Esophagus squamous epithelium (tissue), 5 donors: ENCODE data around the gene TCIRG1. TPM values are rescaled to one million over a fixed set of nuclear protein-coding genes. Genes with fewer than 3 reads are reported as not detected.
A peak's percentile ranks its signal among the peaks of the same experiment; 100 is the strongest.

ENCODE experiments used
- DNase-seq: peaks from one replicate; lab custom pipeline; 2025; lab: John Stamatoyannopoulos, UW
- H3K27ac ChIP-seq, 4 donors: fragments of 200-600 bp; sonication (generic); one replicate each; pipeline ENCODE4 v1.5.1; 2016 to 2019; ENCODE audit warnings: mild to moderate bottlenecking in 1 of 4
- H3K27me3 ChIP-seq, 4 donors: fragments of 200-600 bp; sonication (generic); 1 replicate in 3 of 4; 2 replicates in 1 of 4; pipeline versions ENCODE4 v1.5.1 to v1.6.0; 2017 to 2021; ENCODE audit warnings: antibody characterized with exemption in 1 of 4
- H3K36me3 ChIP-seq, 3 donors: fragments of 200-600 bp; sonication (generic); one replicate each; pipeline ENCODE4 v1.5.1; 2016 to 2019
- H3K4me1 ChIP-seq, 3 donors: fragments of 200-600 bp; sonication (generic); one replicate each; pipeline ENCODE4 v1.5.1; 2017 to 2019
- H3K4me3 ChIP-seq, 4 donors: fragments of 200-600 bp; sonication (generic); 1 replicate in 3 of 4; 2 replicates in 1 of 4; pipeline ENCODE4 v1.5.1; 2016 to 2019; ENCODE audit warnings: mild to moderate bottlenecking in 2 of 4, moderate library complexity in 1 of 4
- H3K9me3 ChIP-seq, 3 donors: fragments of 200-600 bp; sonication (generic); one replicate each; pipeline ENCODE4 v1.5.1; 2016 to 2019
- POLR2A ChIP-seq, 4 donors: fragments of 450-650 bp; IDR thresholded peaks; one replicate each; pipeline ENCODE4 v1.6.1; 2017; ENCODE audit warnings: antibody characterized with exemption in 4 of 4, mild to moderate bottlenecking in 4 of 4, moderate library complexity in 3 of 4
- WGBS, 2 donors: methylation state at CpG; one replicate each; pipeline ENCODE4 v1.1.5; 2018; 5-methylcytosine and 5-hydroxymethylcytosine counted together
- intact Hi-C: fragments of 100-400 bp; cut with DNase I; formaldehyde crosslinking; loops from one replicate; pipeline ENCODE4 v1.15.0; 2022
- total RNA-seq, 4 donors: library from RNA; depleted of rRNA; stranded (reverse); fragments of >200 nt; gene quantifications; one replicate each; pipeline ENCODE4 v1.1.0, GENCODE V29; 2016
- TF ChIP-seq, protein P1 (sequence below), 6 experiments: fragments of 450-650 bp in 4 of 6; fragments of 200-600 bp in 2 of 6; sonication (generic) in 2 of 6; IDR thresholded peaks; one replicate each; pipeline ENCODE4 v1.5.1; 2016 to 2019; ENCODE audit warnings: antibody characterized with exemption in 6 of 6, mild to moderate bottlenecking in 4 of 6, moderate library complexity in 4 of 6
- donor health status: DM: yes; HTN: yes; CAD: no.

TCIRG1 gene
- total RNA-seq, 4 donors from 2014 or later = 46.6 to 70.5 (median 63.5) TPM

DNA sequence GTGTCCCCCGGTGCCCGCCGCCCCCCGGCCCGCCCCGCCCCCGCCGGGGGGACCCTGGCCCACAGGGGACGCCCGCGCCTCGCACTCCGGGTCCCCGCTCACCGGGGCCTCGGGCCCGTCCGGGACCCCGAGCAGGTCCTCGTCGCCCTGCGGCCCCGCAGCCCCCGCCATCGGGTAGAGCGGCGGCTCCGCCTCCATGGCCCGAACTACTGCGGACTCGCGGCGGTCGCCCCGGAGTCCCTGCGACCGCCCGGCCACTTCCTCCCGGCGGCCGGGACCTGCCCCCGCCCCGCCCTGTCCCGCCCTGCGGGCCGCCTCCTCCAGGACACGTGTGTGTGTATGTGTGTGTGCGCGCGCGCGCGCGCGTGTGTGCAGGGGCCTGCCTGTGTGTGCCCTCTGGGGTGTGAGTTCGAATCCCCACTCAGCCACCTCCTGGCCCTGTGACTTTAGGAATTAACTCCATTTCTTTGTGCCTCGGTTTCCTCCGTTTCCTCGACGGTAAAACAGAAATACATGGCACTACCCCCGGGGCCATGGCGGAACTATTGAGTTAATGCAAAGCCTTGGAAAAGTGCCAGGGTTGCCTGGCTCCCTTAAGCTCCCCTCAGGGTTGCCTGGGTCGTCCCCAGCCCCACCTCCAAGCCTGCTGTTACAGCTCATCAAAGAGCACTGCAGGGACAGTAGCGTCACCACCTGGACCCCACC, 34.8 kb upstream of the TCIRG1 start, which contains the start of gene UNC93B1:
Gene UNC93B1 (minus strand): TSS at position 252 of the 705 bp plus-strand sequence. CDS start 54 bp downstream, at position 198.
- Histone ChIP-seq H3K4me1 (peaks cover 10 to 41% (median 22%) of the 10 kb centered on the region in 3 donors), H3K27ac (peak within 1 kb of the TSS; percentile 43 to 91 (median 85)), H3K36me3 (peaks cover 0 to 5% (median 0%) of the 10 kb centered on the region in 3 donors), H3K27me3 (no peaks in the 10 kb centered on the region), H3K9me3 (no peaks in the 10 kb centered on the region), H3K4me3 (peak within 1 kb of the TSS; percentile 60 to 94 (median 81))
- peak; percentile 74 for DNase-seq
- WGBS, 2 donors = 3 to 15% methylated on average over 7 to 15 of the region's 64 CpGs
- intact Hi-C loops = loop anchor here (10.0 kb wide), 1 partner anchor 211 kb away; the partner anchor contains the start of gene KMT5B
- TF ChIP-seq, protein P1, sequence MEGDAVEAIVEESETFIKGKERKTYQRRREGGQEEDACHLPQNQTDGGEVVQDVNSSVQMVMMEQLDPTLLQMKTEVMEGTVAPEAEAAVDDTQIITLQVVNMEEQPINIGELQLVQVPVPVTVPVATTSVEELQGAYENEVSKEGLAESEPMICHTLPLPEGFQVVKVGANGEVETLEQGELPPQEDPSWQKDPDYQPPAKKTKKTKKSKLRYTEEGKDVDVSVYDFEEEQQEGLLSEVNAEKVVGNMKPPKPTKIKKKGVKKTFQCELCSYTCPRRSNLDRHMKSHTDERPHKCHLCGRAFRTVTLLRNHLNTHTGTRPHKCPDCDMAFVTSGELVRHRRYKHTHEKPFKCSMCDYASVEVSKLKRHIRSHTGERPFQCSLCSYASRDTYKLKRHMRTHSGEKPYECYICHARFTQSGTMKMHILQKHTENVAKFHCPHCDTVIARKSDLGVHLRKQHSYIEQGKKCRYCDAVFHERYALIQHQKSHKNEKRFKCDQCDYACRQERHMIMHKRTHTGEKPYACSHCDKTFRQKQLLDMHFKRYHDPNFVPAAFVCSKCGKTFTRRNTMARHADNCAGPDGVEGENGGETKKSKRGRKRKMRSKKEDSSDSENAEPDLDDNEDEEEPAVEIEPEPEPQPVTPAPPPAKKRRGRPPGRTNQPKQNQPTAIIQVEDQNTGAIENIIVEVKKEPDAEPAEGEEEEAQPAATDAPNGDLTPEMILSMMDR (IDR thresholded peaks at IDR 0.05) = peak in 1 of 6 experiments; percentile 5
- peak in 3 of 4 donors; percentile 50 to 80 (median 72) for TF ChIP-seq POLR2A (IDR thresholded peaks at IDR 0.05)

DNA sequence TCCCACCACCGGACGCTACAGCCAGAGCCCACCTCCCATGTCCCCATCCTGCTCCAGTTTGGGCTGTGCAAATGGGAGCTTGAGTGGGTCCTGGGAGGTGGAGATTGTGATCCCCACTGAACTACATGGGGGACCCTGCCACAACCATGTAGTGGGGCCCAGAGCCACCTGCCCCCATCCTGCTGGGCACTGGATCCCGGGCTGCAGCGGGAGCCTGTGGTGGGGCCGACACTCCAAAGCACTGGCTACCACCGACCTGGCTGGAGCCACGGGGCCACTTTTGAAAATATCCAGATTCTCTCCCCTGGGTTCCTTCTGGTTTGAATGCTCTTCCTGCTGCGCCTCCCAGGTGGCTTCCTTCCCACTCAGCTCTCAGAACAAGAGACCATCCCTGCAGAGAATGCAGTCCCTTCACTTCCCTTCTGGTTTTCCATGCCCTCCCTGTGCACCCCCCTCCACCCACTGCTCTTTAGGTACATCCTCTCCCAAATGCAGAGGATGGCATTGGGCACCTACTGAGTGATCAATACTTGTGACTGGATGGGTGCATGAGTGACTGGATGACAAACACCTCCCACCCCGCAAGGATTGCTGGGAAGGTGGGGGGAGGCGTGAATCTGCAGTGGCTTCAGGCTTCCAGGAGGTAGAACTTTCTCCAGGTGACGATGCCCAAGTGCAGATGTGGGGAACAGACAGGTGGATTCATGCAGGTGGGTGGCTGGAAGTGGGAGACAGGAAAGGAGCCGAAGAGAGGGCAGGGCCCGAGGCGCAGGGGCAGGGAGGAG, 34.1 kb upstream of the TCIRG1 start:
- WGBS, 2 donors = 70 to 80% methylated on average over 10 of the region's 14 CpGs
- peak overlapping the region in 1 of 4 donors; percentile 91 for H3K27ac ChIP-seq
- no peak for TF ChIP-seq POLR2A (IDR thresholded peaks at IDR 0.05)
- TF ChIP-seq, protein P1 (IDR thresholded peaks at IDR 0.05) = no peak

DNA sequence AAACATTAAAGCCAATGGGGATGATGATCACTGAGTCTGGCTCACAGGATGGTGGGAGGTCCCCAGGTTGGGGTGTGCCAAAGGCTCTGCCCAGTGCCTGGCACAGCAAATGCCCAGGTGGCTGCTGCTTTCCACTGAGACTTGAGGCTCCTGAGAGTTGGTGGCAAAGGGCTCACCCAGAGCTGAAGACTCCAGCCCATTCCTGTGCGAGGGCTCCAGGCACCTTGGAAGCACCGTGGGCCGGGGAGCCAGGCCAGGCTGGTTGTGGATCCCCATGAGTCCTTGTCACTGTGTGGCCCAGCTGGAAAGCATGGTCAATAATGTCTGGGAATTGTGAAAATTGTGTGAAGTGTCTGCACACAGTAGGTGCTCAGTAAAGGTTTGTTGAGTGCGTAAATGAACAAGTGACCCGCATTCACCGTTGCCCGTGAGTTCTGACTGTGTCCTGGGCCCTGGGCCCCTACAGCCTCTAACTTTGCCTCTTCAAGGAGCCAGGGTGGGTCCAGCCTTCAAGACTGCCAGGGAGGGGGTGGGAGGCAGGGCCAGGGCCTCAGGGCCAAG, 32.1 kb upstream of the TCIRG1 start:
- Histone ChIP-seq H3K4me1 (peaks cover 33 to 67% (median 44%) of the 10 kb centered on the region in 3 donors), H3K27ac (no peak overlapping the region), H3K36me3 (no peaks in the 10 kb centered on the region), H3K27me3 (no peaks in the 10 kb centered on the region), H3K9me3 (no peaks in the 10 kb centered on the region), H3K4me3 (no peak overlapping the region)
- intact Hi-C loops = loop anchor here (10.0 kb wide), 1 partner anchor 208 kb away; the partner anchor contains the start of gene KMT5B
- WGBS, 2 donors = 87% methylated on average over 3 of the region's 7 CpGs; no CpG with 5 or more reads in 1 of the 2 donors
- TF ChIP-seq POLR2A (IDR thresholded peaks at IDR 0.05) = no peak
- TF ChIP-seq, protein P1 (IDR thresholded peaks at IDR 0.05) = no peak
- no peak for DNase-seq

More for the DNA sequence above, 34.1 kb upstream of the TCIRG1 start:
- DNase-seq = no peak
- Histone ChIP-seq H3K27me3 (no peaks in the 10 kb centered on the region), H3K36me3 (no peaks in the 10 kb centered on the region), H3K4me1 (peaks cover 15 to 48% (median 28%) of the 10 kb centered on the region in 3 donors), H3K9me3 (no peaks in the 10 kb centered on the region), H3K4me3 (peak overlapping the region in 3 of 4 donors; percentile 60 to 94 (median 82))
- intact Hi-C loops = loop anchor here (10.0 kb wide), 1 partner anchor 210 kb away; the partner anchor contains the start of gene KMT5B

DNA sequence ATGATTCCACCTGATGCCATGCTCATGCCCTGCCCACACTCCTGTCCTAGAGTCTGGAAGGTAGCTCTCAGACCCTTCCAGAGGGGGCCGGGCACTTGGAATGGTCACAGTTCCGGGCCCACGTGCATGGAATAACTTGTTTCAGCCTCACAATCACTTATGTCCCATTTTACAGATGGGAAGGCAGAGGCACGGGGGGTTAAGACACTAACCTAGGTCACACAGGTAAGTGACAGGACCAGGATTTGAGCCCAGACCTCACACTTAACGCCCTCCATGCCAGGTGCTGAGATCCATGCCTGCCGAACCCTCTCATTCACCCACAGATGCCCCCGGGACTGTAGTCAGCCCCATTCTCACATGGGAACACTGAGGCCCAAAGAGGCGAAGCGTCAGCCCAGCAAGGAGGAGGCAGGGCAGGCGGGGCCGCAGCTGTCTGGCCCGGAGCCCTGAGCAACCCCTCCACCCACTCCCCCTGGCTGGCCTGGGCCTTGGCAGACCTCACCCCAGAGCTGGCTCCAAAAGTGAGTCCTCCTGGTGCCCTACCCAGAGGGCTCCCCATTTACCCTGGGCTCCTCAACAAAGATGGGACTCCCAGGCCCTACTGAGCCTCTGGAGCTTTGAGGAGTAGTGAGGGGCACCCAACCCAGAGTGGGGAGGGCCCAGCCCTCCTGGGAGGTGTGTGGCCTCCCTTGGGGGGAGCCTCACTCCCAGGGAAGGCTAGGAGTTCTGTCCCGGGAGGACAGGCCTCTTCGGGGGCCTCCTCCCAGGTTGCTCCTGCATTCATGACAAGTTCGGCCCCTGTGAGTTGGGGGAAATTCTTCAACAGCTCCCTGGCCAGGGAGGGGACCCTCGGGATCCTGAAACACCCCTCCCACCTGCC, 31.1 kb upstream of the TCIRG1 start:
- Histone ChIP-seq H3K4me1 (peaks cover 32 to 69% (median 40%) of the 10 kb centered on the region in 3 donors), H3K27ac (peak overlapping the region in 3 of 4 donors; percentile 61 to 86 (median 75)), H3K9me3 (no peaks in the 10 kb centered on the region), H3K4me3 (no peak overlapping the region), H3K27me3 (no peaks in the 10 kb centered on the region), H3K36me3 (no peaks in the 10 kb centered on the region)
- no peak for DNase-seq
- intact Hi-C loops = loop anchor here (10.0 kb wide), 1 partner anchor 207 kb away; the partner anchor contains the start of gene KMT5B
- WGBS, 2 donors = 72 to 95% methylated on average over 3 to 4 of the region's 16 CpGs
- no peak for TF ChIP-seq POLR2A (IDR thresholded peaks at IDR 0.05)
- TF ChIP-seq, protein P1 (IDR thresholded peaks at IDR 0.05) = no peak
